ENCODE measurements around the gene RXYLT1. TPM values are rescaled to one million over a fixed set of nuclear protein-coding genes. Genes with fewer than 3 reads are reported as not detected.
"Not testable (repeated sequence)": the region's sequence is repeated elsewhere in the genome, so short reads cannot be mapped to it uniquely, and the experiment has no call there.

Gene RXYLT1
- total RNA-seq, 1 donor from 2014 or later = 18.6 TPM

DNA sequence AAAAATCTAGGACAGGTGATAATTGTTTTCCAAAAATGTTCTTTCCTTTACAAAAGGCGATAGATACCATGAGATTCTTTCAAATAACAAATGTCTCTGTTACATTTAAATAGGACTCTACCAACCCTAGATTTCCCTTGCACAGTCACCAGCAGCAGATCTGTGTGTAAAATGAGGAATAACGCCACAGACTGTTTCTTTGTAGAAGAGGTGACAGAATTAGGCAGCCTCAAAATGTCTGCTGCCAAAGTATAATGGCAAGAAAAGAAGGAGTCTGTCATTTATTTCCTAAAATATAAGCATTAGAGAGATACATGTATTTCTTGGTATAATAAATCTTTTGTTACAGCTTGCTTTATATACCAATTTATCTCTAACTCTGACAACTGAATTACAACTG is 56.3 kb downstream of the RXYLT1 start:
- Mint-ChIP-seq H3K36me3 (ENCODE audit: unreplicated experiment) (no peaks in the 10 kb centered on the region), H3K4me3 (ENCODE audit: unreplicated experiment) (no peak overlapping the region), H3K9me3 (ENCODE audit: unreplicated experiment) (no peaks in the 10 kb centered on the region), H3K27me3 (ENCODE audit: unreplicated experiment) (peaks cover 28% of the 10 kb centered on the region), H3K27ac (ENCODE audit: unreplicated experiment) (no peak overlapping the region), H3K4me1 (ENCODE audit: unreplicated experiment) (no peaks in the 10 kb centered on the region)
- DNase-seq (ENCODE audit: extremely low spot score, unreplicated experiment) = no peak
- TF ChIP-seq, protein P1, sequence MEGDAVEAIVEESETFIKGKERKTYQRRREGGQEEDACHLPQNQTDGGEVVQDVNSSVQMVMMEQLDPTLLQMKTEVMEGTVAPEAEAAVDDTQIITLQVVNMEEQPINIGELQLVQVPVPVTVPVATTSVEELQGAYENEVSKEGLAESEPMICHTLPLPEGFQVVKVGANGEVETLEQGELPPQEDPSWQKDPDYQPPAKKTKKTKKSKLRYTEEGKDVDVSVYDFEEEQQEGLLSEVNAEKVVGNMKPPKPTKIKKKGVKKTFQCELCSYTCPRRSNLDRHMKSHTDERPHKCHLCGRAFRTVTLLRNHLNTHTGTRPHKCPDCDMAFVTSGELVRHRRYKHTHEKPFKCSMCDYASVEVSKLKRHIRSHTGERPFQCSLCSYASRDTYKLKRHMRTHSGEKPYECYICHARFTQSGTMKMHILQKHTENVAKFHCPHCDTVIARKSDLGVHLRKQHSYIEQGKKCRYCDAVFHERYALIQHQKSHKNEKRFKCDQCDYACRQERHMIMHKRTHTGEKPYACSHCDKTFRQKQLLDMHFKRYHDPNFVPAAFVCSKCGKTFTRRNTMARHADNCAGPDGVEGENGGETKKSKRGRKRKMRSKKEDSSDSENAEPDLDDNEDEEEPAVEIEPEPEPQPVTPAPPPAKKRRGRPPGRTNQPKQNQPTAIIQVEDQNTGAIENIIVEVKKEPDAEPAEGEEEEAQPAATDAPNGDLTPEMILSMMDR (IDR thresholded peaks at IDR 0.05) = no peak

DNA sequence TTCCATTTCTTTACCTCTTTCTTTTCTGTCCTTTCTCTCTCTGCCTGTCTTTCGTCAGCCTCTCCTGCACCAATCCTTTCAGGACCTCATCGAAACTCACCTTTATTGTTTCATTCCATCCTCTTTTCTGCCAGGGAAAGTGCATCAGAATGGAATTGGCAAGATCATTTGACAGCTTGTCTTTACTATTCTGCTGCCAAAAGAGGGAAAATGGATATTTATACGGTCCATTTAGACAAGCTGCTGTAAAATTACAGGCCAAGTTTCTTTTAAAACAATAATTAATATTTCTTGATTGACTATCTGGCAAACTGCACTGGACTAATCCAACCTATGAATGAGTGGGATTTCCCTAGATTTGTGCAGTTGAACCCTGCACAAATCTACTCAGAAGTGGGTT is 57.2 kb downstream of the RXYLT1 start:
- Mint-ChIP-seq H3K36me3 (ENCODE audit: unreplicated experiment) (no peaks in the 10 kb centered on the region), H3K4me1 (ENCODE audit: unreplicated experiment) (no peaks in the 10 kb centered on the region), H3K27ac (ENCODE audit: unreplicated experiment) (no peak overlapping the region), H3K9me3 (ENCODE audit: unreplicated experiment) (no peaks in the 10 kb centered on the region), H3K4me3 (ENCODE audit: unreplicated experiment) (no peak overlapping the region), H3K27me3 (ENCODE audit: unreplicated experiment) (peaks cover 21% of the 10 kb centered on the region)
- TF ChIP-seq, protein P1 (IDR thresholded peaks at IDR 0.05) = no peak
- DNase-seq (ENCODE audit: extremely low spot score, unreplicated experiment) = no peak

DNA sequence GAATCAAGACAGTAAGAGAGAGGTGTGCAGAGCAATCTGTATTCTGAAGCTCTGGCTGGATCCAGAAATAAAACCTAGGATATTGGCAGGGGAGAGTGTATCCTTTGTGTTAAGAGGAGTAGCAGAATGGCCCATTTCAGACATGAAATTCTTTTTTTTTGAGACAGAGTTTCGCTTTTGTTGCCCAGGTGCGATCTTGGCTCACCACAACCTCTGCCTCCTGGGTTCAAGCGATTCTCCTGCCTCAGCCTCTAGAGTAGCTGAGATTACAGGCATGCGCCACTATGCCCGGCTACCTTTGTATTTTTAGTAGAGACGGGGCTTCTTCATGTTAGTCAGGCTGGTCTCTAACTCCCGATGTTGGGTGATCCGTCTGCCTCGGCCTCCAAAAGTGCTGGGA is 58.7 kb downstream of the RXYLT1 start:
- no peaks in the 10 kb centered on the region for H3K9me3 Mint-ChIP-seq (ENCODE audit: unreplicated experiment)
- no peak overlapping the region for H3K4me3 Mint-ChIP-seq (ENCODE audit: unreplicated experiment)
- peaks cover 11% of the 10 kb centered on the region for H3K27me3 Mint-ChIP-seq (ENCODE audit: unreplicated experiment)
- no peaks in the 10 kb centered on the region for H3K36me3 Mint-ChIP-seq (ENCODE audit: unreplicated experiment)
- TF ChIP-seq, protein P1 (IDR thresholded peaks at IDR 0.05) = no peak
- H3K27ac Mint-ChIP-seq (ENCODE audit: unreplicated experiment) = no peak overlapping the region
- H3K4me1 Mint-ChIP-seq (ENCODE audit: unreplicated experiment) = no peaks in the 10 kb centered on the region
- no peak for DNase-seq (ENCODE audit: extremely low spot score, unreplicated experiment)

DNA sequence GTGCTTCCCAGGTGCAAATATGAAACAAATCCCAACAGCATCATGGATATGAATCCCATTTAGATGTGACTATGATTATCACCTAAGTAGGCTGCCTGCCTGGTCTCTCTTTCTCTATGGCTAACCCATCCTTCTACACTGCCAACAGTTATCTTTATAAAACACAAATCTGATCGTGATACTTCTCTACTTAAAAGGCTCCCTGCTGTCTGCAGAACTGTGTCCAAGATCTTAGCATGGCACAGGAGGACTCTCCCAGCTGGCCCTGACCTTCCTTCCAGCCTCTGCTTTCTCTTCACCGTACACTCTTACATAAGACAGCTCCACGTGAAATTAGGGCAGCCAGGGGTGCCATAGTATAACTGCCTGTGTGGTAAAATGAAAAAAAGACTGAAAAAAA is 61.3 kb downstream of the RXYLT1 start:
- TF ChIP-seq, protein P1 (IDR thresholded peaks at IDR 0.05) = no peak
- Mint-ChIP-seq H3K36me3 (ENCODE audit: unreplicated experiment) (no peaks in the 10 kb centered on the region), H3K27me3 (ENCODE audit: unreplicated experiment) (peaks cover 11% of the 10 kb centered on the region), H3K4me3 (ENCODE audit: unreplicated experiment) (no peak overlapping the region), H3K9me3 (ENCODE audit: unreplicated experiment) (no peaks in the 10 kb centered on the region), H3K27ac (ENCODE audit: unreplicated experiment) (no peak overlapping the region), H3K4me1 (ENCODE audit: unreplicated experiment) (peaks cover 7% of the 10 kb centered on the region)
- no peak for DNase-seq (ENCODE audit: extremely low spot score, unreplicated experiment)

- no peak for DNase-seq (ENCODE audit: extremely low spot score, unreplicated experiment)
- Mint-ChIP-seq H3K4me3 (ENCODE audit: unreplicated experiment) (no peak overlapping the region), H3K36me3 (ENCODE audit: unreplicated experiment) (no peaks in the 10 kb centered on the region), H3K27me3 (ENCODE audit: unreplicated experiment) (peaks cover 8% of the 10 kb centered on the region), H3K9me3 (ENCODE audit: unreplicated experiment) (no peaks in the 10 kb centered on the region), H3K27ac (ENCODE audit: unreplicated experiment) (no peak overlapping the region), H3K4me1 (ENCODE audit: unreplicated experiment) (peaks cover 13% of the 10 kb centered on the region)
- TF ChIP-seq, protein P1 (IDR thresholded peaks at IDR 0.05) = no peak
These were observed 61.9 kb downstream of the RXYLT1 start for GRCh38 chr12:63841571-63841970.

DNA sequence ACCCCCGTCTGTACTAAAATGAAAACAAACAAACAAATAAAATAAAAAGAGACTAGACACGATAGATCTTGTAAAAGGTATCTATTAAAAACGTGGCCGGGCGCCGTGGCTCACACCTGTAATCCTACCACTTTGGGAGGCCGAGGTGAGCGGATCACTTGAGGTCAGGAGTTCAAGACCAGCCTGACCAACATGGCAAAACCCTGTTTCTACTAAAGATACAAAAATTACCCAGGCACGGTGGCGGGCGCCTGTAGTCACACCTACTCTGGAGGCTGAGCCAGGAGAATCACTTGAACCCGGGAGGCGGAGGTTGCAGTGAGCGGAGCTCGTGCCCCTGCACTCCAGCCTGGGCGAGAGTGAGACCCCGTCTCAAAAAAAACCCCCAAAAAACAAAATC is 63.0 kb downstream of the RXYLT1 start:
- Mint-ChIP-seq H3K4me3 (ENCODE audit: unreplicated experiment) (peak overlapping the region; percentile 66), H3K27ac (ENCODE audit: unreplicated experiment) (peak overlapping the region; percentile 48), H3K4me1 (ENCODE audit: unreplicated experiment) (peaks cover 14% of the 10 kb centered on the region)
- not testable (repeated sequence) for DNase-seq (ENCODE audit: extremely low spot score, unreplicated experiment); H3K9me3 Mint-ChIP-seq (ENCODE audit: unreplicated experiment); H3K27me3 Mint-ChIP-seq (ENCODE audit: unreplicated experiment); H3K36me3 Mint-ChIP-seq (ENCODE audit: unreplicated experiment)
